Mammary epithelial cell (primary cell): ENCODE data around the gene EXOC3L1.

Experiments
- EZH2 ChIP-seq: IDR thresholded peaks from 2 replicates; pipeline ENCODE4 v1.6.1; 2012; ENCODE audit warnings: low read length, inconsistent platforms, borderline replicate concordance
- TF ChIP-seq, protein P1 (sequence below), 2 donors: IDR thresholded peaks in 1 of 2; conservative IDR thresholded peaks in 1 of 2; 2 replicates each; pipeline ENCODE4 v1.5.1; 2011 to 2012; ENCODE audit warnings: inconsistent platforms in 2 of 2, low read length in 2 of 2, mild to moderate bottlenecking in 2 of 2, control low read depth in 1 of 2, low read depth in 1 of 2; ENCODE audit not compliant: insufficient read depth in 1 of 2; ENCODE audit errors: extremely low read depth in 1 of 2

- TF ChIP-seq, protein P1, sequence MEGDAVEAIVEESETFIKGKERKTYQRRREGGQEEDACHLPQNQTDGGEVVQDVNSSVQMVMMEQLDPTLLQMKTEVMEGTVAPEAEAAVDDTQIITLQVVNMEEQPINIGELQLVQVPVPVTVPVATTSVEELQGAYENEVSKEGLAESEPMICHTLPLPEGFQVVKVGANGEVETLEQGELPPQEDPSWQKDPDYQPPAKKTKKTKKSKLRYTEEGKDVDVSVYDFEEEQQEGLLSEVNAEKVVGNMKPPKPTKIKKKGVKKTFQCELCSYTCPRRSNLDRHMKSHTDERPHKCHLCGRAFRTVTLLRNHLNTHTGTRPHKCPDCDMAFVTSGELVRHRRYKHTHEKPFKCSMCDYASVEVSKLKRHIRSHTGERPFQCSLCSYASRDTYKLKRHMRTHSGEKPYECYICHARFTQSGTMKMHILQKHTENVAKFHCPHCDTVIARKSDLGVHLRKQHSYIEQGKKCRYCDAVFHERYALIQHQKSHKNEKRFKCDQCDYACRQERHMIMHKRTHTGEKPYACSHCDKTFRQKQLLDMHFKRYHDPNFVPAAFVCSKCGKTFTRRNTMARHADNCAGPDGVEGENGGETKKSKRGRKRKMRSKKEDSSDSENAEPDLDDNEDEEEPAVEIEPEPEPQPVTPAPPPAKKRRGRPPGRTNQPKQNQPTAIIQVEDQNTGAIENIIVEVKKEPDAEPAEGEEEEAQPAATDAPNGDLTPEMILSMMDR (conservative IDR thresholded peaks at IDR 0.05 in 1 of 2, IDR thresholded peaks at IDR 0.05 in 1 of 2; ENCODE audit: extremely low read depth in 1 of 2, insufficient read depth in 1 of 2, low read depth in 1 of 2, low read length in 2 of 2) = no peak
- no peak for TF ChIP-seq EZH2
These were observed 20.9 kb downstream of the EXOC3L1 start for GRCh38 chr16:67169011-67169451.
